Effector memory CD8-positive, alpha-beta T cell (primary cell): ENCODE results near the gene HES7.
A peak's percentile ranks its signal among the peaks of the same experiment; 100 is the strongest.

Experiments
- ATAC-seq: fragments of 150-1000 bp; cut with Tn5 transposase; replicated peaks from 2 replicates; pipeline ENCODE4 v1.10.0; 2021; ENCODE audit warnings: mild to moderate bottlenecking, moderate library complexity
- DNase-seq, 3 experiments: peaks; one replicate each; pipeline ENCODE4 v3.0.0; 2021
- H3K27ac Mint-ChIP-seq, 2 donors: one replicate each; pipeline ENCODE4 v1.8.0; 2022; ENCODE audit warnings: mild to moderate bottlenecking in 2 of 2, mixed read lengths in 2 of 2, moderate library complexity in 2 of 2
- H3K27me3 Mint-ChIP-seq, 2 donors: one replicate each; pipeline ENCODE4 v1.8.0; 2022; ENCODE audit warnings: mixed read lengths in 2 of 2
- H3K36me3 Mint-ChIP-seq: one replicate; pipeline ENCODE4 v1.8.0; 2022; ENCODE audit warnings: mild to moderate bottlenecking, moderate library complexity, mixed read lengths; ENCODE audit not compliant: insufficient read depth
- H3K4me1 Mint-ChIP-seq, 2 donors: one replicate each; pipeline ENCODE4 v1.8.0; 2022; ENCODE audit warnings: low read depth in 2 of 2, mixed read lengths in 2 of 2
- H3K4me3 Mint-ChIP-seq, 2 donors: one replicate each; pipeline ENCODE4 v1.8.0; 2022; ENCODE audit warnings: mild to moderate bottlenecking in 2 of 2, mixed read lengths in 2 of 2, moderate library complexity in 2 of 2
- H3K9me3 Mint-ChIP-seq, 2 donors: one replicate each; pipeline ENCODE4 v1.8.0; 2022; ENCODE audit warnings: mixed read lengths in 2 of 2

HES7 gene

GRCh38 chr17:8120520-8121406 is 3.1 kb downstream of the HES7 start:
- Mint-ChIP-seq H3K36me3 (peaks cover 63% of the 10 kb centered on the region), H3K27me3 (peaks cover 22 to 87% of the 10 kb centered on the region in 2 donors), H3K27ac (peak overlapping the region; percentile 100), H3K4me1 (peaks cover 65 to 68% of the 10 kb centered on the region in 2 donors), H3K4me3 (peak overlapping the region; percentile 91 to 92), H3K9me3 (peaks cover 5% of the 10 kb centered on the region in 2 donors)
- DNase-seq (peak in 2 of 3 experiments; percentile 46 to 62), ATAC-seq (peak; percentile 14)

- H3K27ac Mint-ChIP-seq = peak overlapping the region; percentile 100
- peaks cover 54% of the 10 kb centered on the region for H3K36me3 Mint-ChIP-seq
- peaks cover 57 to 61% of the 10 kb centered on the region in 2 donors for H3K4me1 Mint-ChIP-seq
- ATAC-seq (peak; percentile 66), DNase-seq (peak; percentile 86 to 89 (median 88))
- peaks cover 25 to 87% of the 10 kb centered on the region in 2 donors for H3K27me3 Mint-ChIP-seq
- peak overlapping the region; percentile 91 to 92 for H3K4me3 Mint-ChIP-seq
- peaks cover 3 to 5% of the 10 kb centered on the region in 2 donors for H3K9me3 Mint-ChIP-seq
Measured at GRCh38 chr17:8119581-8120519, 4.1 kb downstream of the HES7 start.

- Mint-ChIP-seq H3K9me3 (peaks cover 3 to 5% of the 10 kb centered on the region in 2 donors), H3K27me3 (peaks cover 34 to 87% of the 10 kb centered on the region in 2 donors)
Measured at GRCh38 chr17:8118769-8119580, 4.9 kb downstream of the HES7 start.

GRCh38 chr17:8117980-8118768 is 5.7 kb downstream of the HES7 start, which contains the start of gene ALOXE3:
Gene ALOXE3, minus strand, starts transcription at chr17:8118514. Its CDS starts 524 bp downstream, at chr17:8117990.
- H3K9me3 Mint-ChIP-seq = peaks cover 3 to 5% of the 10 kb centered on the region in 2 donors
- peaks cover 44% of the 10 kb centered on the region for H3K36me3 Mint-ChIP-seq
- H3K27ac Mint-ChIP-seq = peak within 1 kb of the TSS; percentile 100
- peak; percentile 1 for ATAC-seq
- no peak for DNase-seq
- peaks cover 40 to 87% of the 10 kb centered on the region in 2 donors for H3K27me3 Mint-ChIP-seq
- peaks cover 41 to 44% of the 10 kb centered on the region in 2 donors for H3K4me1 Mint-ChIP-seq
- H3K4me3 Mint-ChIP-seq = peak within 1 kb of the TSS; percentile 91 to 92

More at GRCh38 chr17:8118769-8119580, 4.9 kb downstream of the HES7 start:
- Mint-ChIP-seq H3K4me1 (peaks cover 49 to 52% of the 10 kb centered on the region in 2 donors), H3K4me3 (peak overlapping the region; percentile 91 to 92), H3K27ac (peak overlapping the region; percentile 100), H3K36me3 (peaks cover 47% of the 10 kb centered on the region)
- DNase-seq (peak; percentile 75 to 87 (median 80)), ATAC-seq (peak; percentile 64)

GRCh38 chr17:8117367-8117979 is 6.4 kb downstream of the HES7 start:
- H3K27ac Mint-ChIP-seq = peak overlapping the region in 1 of 2 donors; percentile 100
- H3K4me1 Mint-ChIP-seq = peaks cover 36 to 39% of the 10 kb centered on the region in 2 donors
- DNase-seq (no peak), ATAC-seq (no peak)
- peaks cover 3 to 5% of the 10 kb centered on the region in 2 donors for H3K9me3 Mint-ChIP-seq
- peaks cover 45 to 87% of the 10 kb centered on the region in 2 donors for H3K27me3 Mint-ChIP-seq
- H3K36me3 Mint-ChIP-seq = peaks cover 42% of the 10 kb centered on the region
- peak overlapping the region; percentile 91 to 92 for H3K4me3 Mint-ChIP-seq

- DNase-seq (no peak), ATAC-seq (no peak)
- Mint-ChIP-seq H3K4me3 (peak overlapping the region in 1 of 2 donors; percentile 92), H3K36me3 (peaks cover 40% of the 10 kb centered on the region), H3K9me3 (peaks cover 3 to 5% of the 10 kb centered on the region in 2 donors), H3K4me1 (peaks cover 35 to 36% of the 10 kb centered on the region in 2 donors), H3K27me3 (peaks cover 45 to 92% of the 10 kb centered on the region in 2 donors), H3K27ac (no peak overlapping the region)
Measured at GRCh38 chr17:8116776-8117175, 7.1 kb downstream of the HES7 start.

- H3K9me3 Mint-ChIP-seq = no peaks in the 10 kb centered on the region
- no peaks in the 10 kb centered on the region for H3K36me3 Mint-ChIP-seq
- H3K4me1 Mint-ChIP-seq = peaks cover 0 to 4% of the 10 kb centered on the region in 2 donors
- DNase-seq = no peak
- ATAC-seq = no peak
- no peak overlapping the region for H3K27ac Mint-ChIP-seq
- peaks cover 54 to 65% of the 10 kb centered on the region in 2 donors for H3K27me3 Mint-ChIP-seq
- H3K4me3 Mint-ChIP-seq = no peak overlapping the region
Measured at GRCh38 chr17:8110907-8111306, 13.0 kb downstream of the HES7 start.

GRCh38 chr17:8110456-8110804 is 13.5 kb downstream of the HES7 start:
- H3K27me3 Mint-ChIP-seq = peaks cover 49 to 63% of the 10 kb centered on the region in 2 donors
- ATAC-seq (no peak), DNase-seq (no peak)
- H3K27ac Mint-ChIP-seq = no peak overlapping the region
- H3K9me3 Mint-ChIP-seq = no peaks in the 10 kb centered on the region
- H3K4me3 Mint-ChIP-seq = no peak overlapping the region
- H3K36me3 Mint-ChIP-seq = no peaks in the 10 kb centered on the region
- H3K4me1 Mint-ChIP-seq = peaks cover 0 to 4% of the 10 kb centered on the region in 2 donors

- peaks cover 0 to 4% of the 10 kb centered on the region in 2 donors for H3K4me1 Mint-ChIP-seq
- DNase-seq = peak; percentile 74 to 77 (median 76)
- no peaks in the 10 kb centered on the region for H3K9me3 Mint-ChIP-seq
- ATAC-seq = peak; percentile 99
- peak overlapping the region; percentile 47 to 50 for H3K4me3 Mint-ChIP-seq
- no peaks in the 10 kb centered on the region for H3K36me3 Mint-ChIP-seq
- H3K27me3 Mint-ChIP-seq = peaks cover 43 to 57% of the 10 kb centered on the region in 2 donors
- H3K27ac Mint-ChIP-seq = no peak overlapping the region
Measured at GRCh38 chr17:8109661-8110455, 14.0 kb downstream of the HES7 start.

GRCh38 chr17:8108972-8109660 is 14.8 kb downstream of the HES7 start:
- peaks cover 0 to 4% of the 10 kb centered on the region in 2 donors for H3K4me1 Mint-ChIP-seq
- H3K36me3 Mint-ChIP-seq = no peaks in the 10 kb centered on the region
- DNase-seq (no peak), ATAC-seq (no peak)
- H3K27ac Mint-ChIP-seq = no peak overlapping the region
- H3K4me3 Mint-ChIP-seq = peak overlapping the region; percentile 47 to 50
- peaks cover 36 to 50% of the 10 kb centered on the region in 2 donors for H3K27me3 Mint-ChIP-seq
- no peaks in the 10 kb centered on the region for H3K9me3 Mint-ChIP-seq
